HG03558 (cell line): ENCODE data around the gene NUDCD3.

Source experiments
- ATAC-seq: cut with Tn5 transposase; IDR thresholded peaks from one replicate; pipeline ENCODE4 v1.9.1; 2021; ENCODE audit warnings: moderate number of reproducible peaks; ENCODE audit not compliant: unreplicated experiment; ENCODE audit errors: extremely low read depth

NUDCD3 gene

DNA sequence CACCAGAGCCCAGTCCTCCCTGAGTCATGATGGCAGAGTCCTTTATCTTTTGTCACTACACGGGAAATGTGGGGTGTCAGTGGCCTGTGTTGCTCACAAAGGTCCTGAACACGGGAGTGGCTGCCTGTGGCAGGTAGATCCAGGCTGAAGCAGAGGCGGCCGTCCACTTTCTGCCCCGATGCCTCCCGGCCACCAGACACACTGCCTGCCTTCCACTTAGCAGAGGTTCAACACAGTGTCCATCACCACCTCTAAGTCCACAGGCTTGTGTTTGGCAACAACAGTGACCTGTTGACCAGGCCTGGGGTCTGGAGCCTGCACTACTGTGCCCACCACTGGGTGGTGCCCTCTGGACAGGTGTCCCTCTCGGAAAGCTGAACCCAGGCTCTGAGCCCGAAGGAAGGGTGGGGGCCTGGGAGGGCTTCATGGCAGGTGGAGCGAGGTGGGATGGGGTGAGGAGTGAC lies 115.2 kb downstream of the NUDCD3 start:
- no peak for ATAC-seq

DNA sequence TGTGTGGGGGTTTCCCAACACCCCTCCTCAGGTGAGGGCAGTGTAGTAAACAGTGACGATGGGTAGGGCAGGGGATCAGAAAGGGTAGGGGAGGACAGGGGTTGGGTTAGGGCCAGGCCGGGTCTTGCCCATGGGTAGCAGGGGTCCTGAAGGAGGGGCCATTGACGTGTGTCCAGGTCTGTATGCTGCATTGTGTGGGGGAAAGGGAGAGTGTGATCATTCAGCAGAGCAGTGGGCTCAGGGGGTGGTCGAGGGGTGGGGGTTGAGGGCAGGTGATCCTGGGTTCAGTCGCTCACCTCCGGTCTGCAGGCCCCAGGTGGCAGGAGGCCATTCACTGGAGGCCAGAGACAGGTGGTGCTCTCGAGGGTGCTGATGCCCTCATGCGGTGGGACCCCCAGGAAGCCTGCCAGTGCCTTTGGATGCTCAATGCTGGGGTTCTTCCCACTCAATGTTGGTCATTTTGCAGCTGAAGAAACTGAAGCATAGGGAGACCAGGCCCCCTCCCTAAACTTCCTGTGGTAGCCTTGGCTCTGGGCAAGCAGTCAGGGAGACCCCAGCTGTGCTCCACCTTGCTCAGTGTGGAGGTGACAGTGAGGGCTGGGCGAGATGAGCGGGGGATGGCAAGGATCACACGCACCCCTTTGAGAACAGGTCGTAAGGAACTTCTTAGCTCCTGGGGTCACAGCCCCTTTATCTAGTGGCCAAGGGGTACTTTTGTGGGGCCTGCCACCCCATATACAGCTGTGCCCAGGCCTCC lies 116.3 kb downstream of the NUDCD3 start:
- ATAC-seq, result no peak

GRCh38 chr7:44373418-44373740 lies 117.1 kb downstream of the NUDCD3 start:
- ATAC-seq, result no peak

- ATAC-seq, result no peak
These were observed 117.7 kb downstream of the NUDCD3 start for GRCh38 chr7:44372560-44373417.

DNA sequence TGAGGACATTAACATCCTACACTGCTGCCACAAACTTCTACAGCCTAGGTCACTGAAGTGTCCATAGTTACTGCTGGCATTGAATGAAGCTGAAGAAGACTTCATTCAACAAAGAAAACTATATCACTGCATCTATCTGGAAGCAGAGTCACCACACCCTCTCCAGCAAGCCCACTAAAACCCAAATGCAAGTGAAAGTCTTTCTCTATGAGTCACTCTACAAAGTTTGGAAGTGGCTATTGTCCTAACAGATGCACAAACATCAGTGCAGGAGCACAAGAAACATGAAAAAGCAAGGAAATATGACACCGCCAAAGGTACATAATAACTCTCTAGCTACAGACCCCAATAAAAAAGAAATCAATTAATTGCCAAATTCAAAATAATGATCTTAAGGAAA lies 121.6 kb downstream of the NUDCD3 start:
- ATAC-seq, result no peak

GRCh38 chr7:44368455-44368854 lies 122.0 kb downstream of the NUDCD3 start:
- ATAC-seq, result no peak

- no peak for ATAC-seq
These were observed 122.9 kb downstream of the NUDCD3 start for GRCh38 chr7:44367475-44368043.

- no peak for ATAC-seq
These were observed 123.5 kb downstream of the NUDCD3 start for GRCh38 chr7:44366986-44367385.

DNA sequence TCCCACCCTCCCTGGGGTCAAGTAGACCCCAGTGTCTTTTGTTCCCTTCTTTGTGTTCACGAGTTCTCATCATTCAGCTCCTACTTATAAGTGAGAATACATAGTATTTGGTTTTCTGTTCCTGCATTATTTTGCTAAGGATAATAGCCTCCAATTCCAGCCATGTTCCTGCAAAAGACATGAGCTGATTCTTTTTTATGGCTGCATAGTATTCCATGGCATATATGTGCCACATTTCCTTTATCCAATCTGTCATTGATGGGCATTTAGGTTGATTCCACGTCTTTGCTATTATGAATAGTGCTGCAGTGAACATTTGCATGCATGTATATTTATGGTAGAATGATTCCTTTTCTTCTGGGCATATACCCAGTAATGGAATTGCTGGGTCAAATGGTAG lies 136.8 kb downstream of the NUDCD3 start:
- no peak for ATAC-seq

- no peak for ATAC-seq
These were observed 141.3 kb downstream of the NUDCD3 start for GRCh38 chr7:44348851-44349781.

DNA sequence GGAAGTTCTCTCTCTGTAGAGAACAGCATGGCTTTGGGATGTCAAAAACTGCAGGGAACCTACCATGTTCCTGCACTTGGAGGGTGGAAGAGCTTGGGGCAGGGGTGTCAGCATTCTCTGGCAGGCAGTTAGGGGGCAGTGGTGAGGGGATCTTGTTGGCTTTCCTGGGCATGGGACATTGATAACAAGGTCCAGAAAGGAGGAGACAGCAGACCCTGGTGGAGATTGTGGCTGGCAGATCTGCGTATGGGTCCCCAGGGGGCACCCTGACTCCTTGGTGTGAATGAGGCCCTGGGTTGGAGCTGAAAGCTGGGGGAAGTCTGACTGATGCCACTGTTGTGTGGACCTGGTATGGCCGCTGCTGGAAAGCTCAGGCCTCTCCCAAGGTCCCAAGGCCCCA lies 142.2 kb downstream of the NUDCD3 start:
- no peak for ATAC-seq

GRCh38 chr7:44347546-44348114 lies 142.8 kb downstream of the NUDCD3 start:
- ATAC-seq, result no peak

DNA sequence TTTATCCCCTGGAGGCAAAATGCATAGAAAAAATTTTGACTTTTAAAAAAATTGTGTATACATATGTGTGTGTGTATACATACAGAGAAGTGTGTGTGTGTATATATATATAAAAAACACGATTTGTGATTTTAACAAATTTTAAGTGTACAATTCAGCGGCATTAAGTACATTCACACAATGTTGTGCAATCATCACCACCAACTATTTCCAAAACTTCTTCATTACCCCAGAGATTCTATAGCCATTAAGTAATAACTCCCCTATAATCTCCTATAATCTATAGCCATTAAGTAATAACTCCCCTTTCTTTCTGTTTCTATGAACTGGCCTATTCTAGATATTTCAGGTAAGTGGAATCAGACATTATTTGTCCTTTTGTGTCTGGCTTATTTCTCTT lies 144.4 kb downstream of the NUDCD3 start:
- no peak for ATAC-seq

DNA sequence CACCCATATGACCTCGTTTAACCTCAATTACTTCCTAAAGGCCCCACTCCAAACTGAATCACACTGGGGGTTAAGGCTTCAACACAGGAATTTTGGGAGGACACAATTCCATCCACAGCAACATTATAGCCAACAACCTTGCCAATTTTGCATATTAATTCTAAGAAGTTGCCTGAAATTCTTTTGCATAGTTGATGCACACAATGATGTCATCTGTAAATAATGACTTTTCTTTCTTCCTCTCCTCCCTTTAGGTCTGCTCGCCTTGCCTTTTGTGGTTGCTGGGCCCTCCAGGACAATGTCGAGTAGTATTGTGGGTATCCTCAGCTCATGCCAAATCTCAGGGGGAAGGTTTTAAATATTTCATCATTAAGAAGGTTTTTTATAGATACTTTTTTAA lies 149.1 kb downstream of the NUDCD3 start:
- no peak for ATAC-seq

- no peak for ATAC-seq
These were observed 151.9 kb downstream of the NUDCD3 start for GRCh38 chr7:44338600-44338999.

GRCh38 chr7:44336491-44336890 lies 154.0 kb downstream of the NUDCD3 start:
- ATAC-seq, result no peak

- ATAC-seq, result no peak
These were observed 155.3 kb downstream of the NUDCD3 start for GRCh38 chr7:44335184-44335583.

GRCh38 chr7:44334734-44335097 lies 155.7 kb downstream of the NUDCD3 start:
- no peak for ATAC-seq

GRCh38 chr7:44333911-44334733 lies 156.3 kb downstream of the NUDCD3 start:
- ATAC-seq, result no peak
